Spleen (tissue), 13 donors: ENCODE measurements around the gene KIF17. TPM values are rescaled to one million over a fixed set of nuclear protein-coding genes. Genes with fewer than 3 reads are reported as not detected.

Experiments
- DNase-seq: peaks from one replicate; pipeline ENCODE4 v3.0.0-alpha.2; 2020
- H3K27ac ChIP-seq, 8 donors: fragments of 200-600 bp; sonication (generic) in 7 of 8; 1 replicate in 4 of 8; 2 replicates in 4 of 8; pipeline versions ENCODE4 v1.5.0 to v1.8.0; 2016 to 2021; ENCODE audit warnings: inconsistent platforms in 4 of 8, mild to moderate bottlenecking in 4 of 8, moderate library complexity in 1 of 8
- H3K27me3 ChIP-seq, 7 donors: fragments of 200-600 bp; sonication (generic) in 6 of 7; replicated peaks in 1 of 7; 1 replicate in 4 of 7; 2 replicates in 3 of 7; pipeline versions ENCODE4 v1.5.0 to v1.8.0; 2016 to 2021; ENCODE audit warnings: inconsistent platforms in 3 of 7, mild to moderate bottlenecking in 1 of 7
- H3K36me3 ChIP-seq, 6 donors: fragments of 200-600 bp; sonication (generic) in 5 of 6; 1 replicate in 4 of 6; 2 replicates in 2 of 6; pipeline versions ENCODE4 v1.5.0 to v1.8.0; 2016 to 2021; ENCODE audit warnings: inconsistent platforms in 2 of 6
- H3K4me1 ChIP-seq, 6 donors: fragments of 200-600 bp; sonication (generic) in 5 of 6; 1 replicate in 3 of 6; 2 replicates in 3 of 6; pipeline versions ENCODE4 v1.5.0 to v1.8.0; 2016 to 2021; ENCODE audit warnings: inconsistent platforms in 3 of 6
- H3K4me3 ChIP-seq, 8 donors: fragments of 200-600 bp; sonication (generic) in 7 of 8; 1 replicate in 4 of 8; 2 replicates in 4 of 8; pipeline versions ENCODE4 v1.5.0 to v1.8.0; 2016 to 2021; ENCODE audit warnings: inconsistent platforms in 4 of 8, mild to moderate bottlenecking in 4 of 8, moderate library complexity in 2 of 8
- H3K9me3 ChIP-seq, 8 donors: fragments of 200-600 bp; sonication (generic) in 7 of 8; 1 replicate in 4 of 8; 2 replicates in 4 of 8; pipeline versions ENCODE4 v1.5.0 to v1.8.0; 2016 to 2021; ENCODE audit warnings: inconsistent platforms in 4 of 8
- CTCF ChIP-seq, 11 experiments: fragments of 200-600 bp in 7 of 11; fragments of 450-650 bp in 4 of 11; sonication (generic) in 4 of 11; IDR thresholded peaks in 8 of 11; conservative IDR thresholded peaks in 3 of 11; 1 replicate in 7 of 11; 2 replicates in 4 of 11; pipeline versions ENCODE4 v1.4.0 to v1.8.0; 2016 to 2021; ENCODE audit warnings: antibody characterized with exemption in 11 of 11, inconsistent platforms in 4 of 11, mild to moderate bottlenecking in 1 of 11
- POLR2A ChIP-seq, 3 donors: fragments of 450-650 bp; IDR thresholded peaks; one replicate each; pipeline ENCODE4 v1.5.1; 2017; ENCODE audit warnings: antibody characterized with exemption in 3 of 3, mild to moderate bottlenecking in 1 of 3
- POLR2AphosphoS5 ChIP-seq, 3 donors: sonication (generic); formaldehyde crosslinking; IDR thresholded peaks; one replicate each; pipeline ENCODE4 v1.5.1; 2017; ENCODE audit warnings: antibody characterized with exemption in 3 of 3
- WGBS, 5 donors: extraction: QIAGEN DNeasy Blood & Tissue Kit in 3 of 5; methylation state at CpG; one replicate each; pipeline versions ENCODE4 v1.1.5 to v1.1.7; 2013 to 2018; 5-methylcytosine and 5-hydroxymethylcytosine counted together
- intact Hi-C: fragments of 100-400 bp; cut with DNase I; formaldehyde crosslinking; loops from one replicate; pipeline ENCODE4 v1.15.0; 2023; ENCODE audit warnings: low total_unique reads
- long read RNA-seq, 2 donors: transcript quantifications; one replicate each; lab custom pipeline, GENCODE V29; 2026
- polyA plus RNA-seq, 3 donors: library from polyadenylated mRNA; stranded (reverse); fragments of 200-250 nt; gene quantifications; one replicate each; pipeline ENCODE4 v1.2.1, GENCODE V29; 2013
- total RNA-seq, 7 donors: library from RNA; depleted of rRNA in 3 of 7; stranded (reverse); fragments of >200 nt in 3 of 7; fragmentation: NEBNext Ultra II Directional in 4 of 7; extraction: Animal tissue kit (Norgen Biotek cat#: 25700) in 4 of 7; gene quantifications; one replicate each; pipeline versions ENCODE4 v1.1.0 to v1.2.1, GENCODE V29; 2016 to 2021
- donor health status: healthy with polysubstance abuse.
- donor health status: DM: no; HTN: no; CAD: no; lungs with moderate emphysema.
- donor health status: DM: no; HTN: no; CAD: no.
- donor health status: Bipolar disorder and iron deficiency.
- donor health status: healthy.
- donor health status: DM: no; HTN: no; CAD: no.
- donor health status: DM: yes; HTN: yes; CAD: no.

Gene KIF17
- total RNA-seq (10 to 100 TPM; 15.4 to 82.2 (median 57.6) TPM), polyA plus RNA-seq (10 to 100 TPM in 1 of 3 donors, 1 to 10 TPM in 2; 8.3 to 41.4 (median 8.7) TPM)
- long read RNA-seq, donor 1, partial matches to known transcripts: 5 of 6 reads
- long read RNA-seq, donor 1, other reads (novel, unspliced or antisense): 0 of 6 reads
- long read RNA-seq, donor 2, partial matches to known transcripts: 0 of 4 reads
- long read RNA-seq, donor 2, other reads (novel, unspliced or antisense): 0 of 4 reads

- H3K9me3 ChIP-seq: no peaks in the 10 kb centered on the region
- WGBS, 5 donors: 2 to 15% (median 3%) methylated on average over 4 to 112 of the region's 112 CpGs
- TF ChIP-seq CTCF (IDR thresholded peaks at IDR 0.05 in 8 of 11, conservative IDR thresholded peaks at IDR 0.05 in 3 of 11) (no peak), POLR2A (IDR thresholded peaks at IDR 0.05) (no peak), POLR2AphosphoS5 (IDR thresholded peaks at IDR 0.05) (peak in 1 of 3 donors; percentile 58)
- H3K4me1 ChIP-seq: peaks cover 3 to 14% (median 13%) of the 10 kb centered on the region in 6 donors
- peak within 1 kb of the TSS; percentile 23 to 77 (median 51) for H3K4me3 ChIP-seq
- DNase-seq: peak; percentile 92
- H3K27me3 ChIP-seq: peaks cover 0 to 43% (median 17%) of the 10 kb centered on the region in 7 donors
- H3K27ac ChIP-seq: peak within 1 kb of the TSS in 1 of 8 donors; percentile 12
- intact Hi-C loops: no loop called here
- no peaks in the 10 kb centered on the region for H3K36me3 ChIP-seq
Observed at GRCh38 chr1:20717452-20718342, at the start of gene KIF17. Gene KIF17, minus strand, starts transcription at chr1:20718007. Its CDS starts 301 bp downstream, at chr1:20717706.

- no peaks in the 10 kb centered on the region for H3K27me3 ChIP-seq
- DNase-seq: no peak
- no peak overlapping the region for H3K27ac ChIP-seq
- TF ChIP-seq CTCF (IDR thresholded peaks at IDR 0.05 in 8 of 11, conservative IDR thresholded peaks at IDR 0.05 in 3 of 11) (no peak), POLR2A (IDR thresholded peaks at IDR 0.05) (no peak), POLR2AphosphoS5 (IDR thresholded peaks at IDR 0.05) (no peak)
- H3K4me1 ChIP-seq: no peaks in the 10 kb centered on the region
- H3K9me3 ChIP-seq: no peaks in the 10 kb centered on the region
- H3K4me3 ChIP-seq: no peak overlapping the region
- peaks cover 2 to 100% (median 97%) of the 10 kb centered on the region in 6 donors for H3K36me3 ChIP-seq
- intact Hi-C loops: no loop called here
Observed at GRCh38 chr1:20767271-20767670, 49.5 kb upstream of the KIF17 start.

GRCh38 chr1:20763417-20763816 is 45.6 kb upstream of the KIF17 start:
- 94 to 97% (median 97%) methylated on average over 3 of the region's 3 CpGs for WGBS, 5 donors
- H3K36me3 ChIP-seq: peaks cover 2 to 100% (median 96%) of the 10 kb centered on the region in 6 donors
- no peak overlapping the region for H3K4me3 ChIP-seq
- no peaks in the 10 kb centered on the region for H3K4me1 ChIP-seq
- no peak overlapping the region for H3K27ac ChIP-seq
- H3K9me3 ChIP-seq: no peaks in the 10 kb centered on the region
- TF ChIP-seq CTCF (IDR thresholded peaks at IDR 0.05 in 8 of 11, conservative IDR thresholded peaks at IDR 0.05 in 3 of 11): no peak
- TF ChIP-seq POLR2A (IDR thresholded peaks at IDR 0.05): no peak
- no peak for TF ChIP-seq POLR2AphosphoS5 (IDR thresholded peaks at IDR 0.05)
- intact Hi-C loops: no loop called here
- no peak for DNase-seq
- H3K27me3 ChIP-seq: no peaks in the 10 kb centered on the region

GRCh38 chr1:20760322-20760721 is 42.5 kb upstream of the KIF17 start:
- WGBS, 5 donors: 88 to 96% (median 95%) methylated on average over 6 of the region's 6 CpGs
- Histone ChIP-seq H3K9me3 (no peaks in the 10 kb centered on the region), H3K36me3 (peaks cover 0 to 100% (median 97%) of the 10 kb centered on the region in 6 donors), H3K27me3 (no peaks in the 10 kb centered on the region), H3K4me3 (no peak overlapping the region), H3K27ac (no peak overlapping the region), H3K4me1 (no peaks in the 10 kb centered on the region)
- DNase-seq: no peak
- TF ChIP-seq CTCF (IDR thresholded peaks at IDR 0.05 in 8 of 11, conservative IDR thresholded peaks at IDR 0.05 in 3 of 11): no peak
- TF ChIP-seq POLR2AphosphoS5 (IDR thresholded peaks at IDR 0.05): no peak
- TF ChIP-seq POLR2A (IDR thresholded peaks at IDR 0.05): no peak
- intact Hi-C loops: no loop called here
